ENCODE data around the gene TRIM67.
"Not testable (repeated sequence)": the region's sequence is repeated elsewhere in the genome, so short reads cannot be mapped to it uniquely, and the experiment has no call there.

TRIM67 gene

GRCh38 chr1:231130544-231130943 is 31.3 kb upstream of the TRIM67 start:
- DNase-seq (ENCODE audit: low spot score): no peak
- no peak for TF ChIP-seq CTCF (IDR thresholded peaks at IDR 0.05; ENCODE audit: extremely low read depth, missing control alignments)

- DNase-seq (ENCODE audit: low spot score): not testable (repeated sequence)
Observed at GRCh38 chr1:231132591-231132990, 29.3 kb upstream of the TRIM67 start.

- no peak for DNase-seq (ENCODE audit: low spot score)
- TF ChIP-seq CTCF (IDR thresholded peaks at IDR 0.05; ENCODE audit: extremely low read depth, missing control alignments): no peak
Observed at GRCh38 chr1:231134624-231135023, 27.2 kb upstream of the TRIM67 start.

DNA sequence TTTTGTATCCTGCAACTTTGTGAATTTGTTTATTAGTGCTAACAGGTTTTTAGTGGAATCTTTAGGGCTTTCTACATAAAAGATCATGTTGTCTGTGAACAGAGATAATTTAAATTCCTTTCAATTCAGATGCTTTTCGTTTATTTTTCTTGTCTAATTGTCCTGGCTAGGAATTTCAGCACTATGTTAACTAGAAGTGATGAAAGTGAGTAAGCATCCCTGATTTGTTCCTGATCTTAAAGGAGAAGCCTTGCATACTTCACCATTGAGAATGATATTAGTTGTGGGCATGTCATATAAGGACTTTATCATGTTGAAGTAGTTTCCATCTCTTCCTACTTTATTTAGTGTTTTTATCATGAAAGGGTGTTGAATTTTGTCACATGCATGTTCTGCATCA is 23.6 kb upstream of the TRIM67 start:
- DNase-seq (ENCODE audit: low spot score): no peak
- no peak for TF ChIP-seq CTCF (IDR thresholded peaks at IDR 0.05; ENCODE audit: extremely low read depth, missing control alignments)

GRCh38 chr1:231139125-231139649 is 22.7 kb upstream of the TRIM67 start:
- no peak for DNase-seq (ENCODE audit: low spot score)
- TF ChIP-seq CTCF (IDR thresholded peaks at IDR 0.05; ENCODE audit: extremely low read depth, missing control alignments): no peak

- no peak for DNase-seq (ENCODE audit: low spot score)
- TF ChIP-seq CTCF (IDR thresholded peaks at IDR 0.05; ENCODE audit: extremely low read depth, missing control alignments): no peak
Observed at GRCh38 chr1:231139659-231140654, 21.9 kb upstream of the TRIM67 start.

GRCh38 chr1:231144416-231145193 is 17.3 kb upstream of the TRIM67 start:
- no peak for DNase-seq (ENCODE audit: low spot score)
- TF ChIP-seq CTCF (IDR thresholded peaks at IDR 0.05; ENCODE audit: extremely low read depth, missing control alignments): no peak
